ENCODE results near the gene CNTNAP5.

The CNTNAP5 gene

DNA sequence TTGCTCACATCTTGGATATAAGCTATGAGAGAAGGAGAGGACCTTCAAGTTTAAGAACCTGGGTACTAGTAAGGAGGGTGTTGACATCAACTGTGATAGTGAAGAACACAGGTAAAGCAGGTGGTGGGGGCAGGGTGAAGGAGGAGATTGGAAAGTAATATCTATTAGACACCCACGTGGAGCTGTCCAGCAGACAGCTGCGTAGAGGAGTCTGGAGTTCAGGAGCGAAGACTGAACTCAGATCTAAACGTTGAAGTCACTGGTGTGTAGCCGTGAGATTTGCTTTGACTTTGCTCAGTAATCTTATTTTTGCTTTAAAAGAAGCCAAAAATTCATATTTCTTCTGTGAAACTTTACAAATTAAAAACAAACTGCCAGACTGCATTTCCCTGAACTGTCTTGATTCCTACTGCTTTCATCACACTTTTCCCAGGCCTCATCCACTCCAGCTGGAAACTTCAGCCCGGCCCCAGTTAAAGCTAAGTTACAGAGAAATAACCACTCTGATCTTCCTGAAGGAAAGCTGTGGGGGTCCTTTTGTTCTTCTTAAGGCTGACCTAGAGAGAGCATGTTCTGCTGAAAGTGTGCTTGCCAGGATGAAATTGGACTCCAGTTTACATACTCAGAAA lies 533.3 kb downstream of the CNTNAP5 start:
- Histone ChIP-seq H3K27me3 (no peaks in the 10 kb centered on the region), H3K9me3 (replicated peaks in 1 of 11) (no peaks in the 10 kb centered on the region), H3K9ac (no peak overlapping the region), H3K27ac (no peak overlapping the region), H3K4me1 (no peaks in the 10 kb centered on the region), H3K4me2 (no peak overlapping the region), H3K36me3 (no peaks in the 10 kb centered on the region), H3K4me3 (no peak overlapping the region), H4K20me1 (no peaks in the 10 kb centered on the region)
- no peak for TF ChIP-seq Cebpa-rat (IDR thresholded peaks at IDR 0.05)

DNA sequence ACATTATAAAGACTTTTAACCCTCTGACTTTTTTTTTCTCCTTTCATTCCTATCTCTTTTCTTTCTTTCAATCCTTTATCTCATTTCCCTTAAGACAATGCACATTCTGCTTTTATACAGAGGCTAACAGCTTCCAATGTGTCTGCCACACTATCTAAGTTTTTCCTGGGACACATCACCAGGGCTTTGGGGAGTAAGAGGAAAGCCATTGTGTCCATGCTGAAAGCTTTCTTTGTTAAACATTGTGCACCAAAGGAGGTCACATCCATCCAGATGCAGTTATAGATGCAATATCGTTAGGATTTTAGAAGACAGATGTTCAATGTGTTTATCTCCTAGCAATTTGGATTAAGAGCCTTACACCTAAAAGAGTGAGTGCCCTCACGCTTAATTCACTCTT lies 534.1 kb downstream of the CNTNAP5 start:
- Histone ChIP-seq H3K36me3 (no peaks in the 10 kb centered on the region), H3K9me3 (replicated peaks in 1 of 11) (no peaks in the 10 kb centered on the region), H3K27me3 (no peaks in the 10 kb centered on the region), H3K27ac (no peak overlapping the region), H4K20me1 (no peaks in the 10 kb centered on the region), H3K9ac (no peak overlapping the region), H3K4me1 (no peaks in the 10 kb centered on the region), H3K4me3 (no peak overlapping the region; a peak in 1 of 20 replicates), H3K4me2 (no peak overlapping the region)
- TF ChIP-seq Cebpa-rat (IDR thresholded peaks at IDR 0.05) = no peak

DNA sequence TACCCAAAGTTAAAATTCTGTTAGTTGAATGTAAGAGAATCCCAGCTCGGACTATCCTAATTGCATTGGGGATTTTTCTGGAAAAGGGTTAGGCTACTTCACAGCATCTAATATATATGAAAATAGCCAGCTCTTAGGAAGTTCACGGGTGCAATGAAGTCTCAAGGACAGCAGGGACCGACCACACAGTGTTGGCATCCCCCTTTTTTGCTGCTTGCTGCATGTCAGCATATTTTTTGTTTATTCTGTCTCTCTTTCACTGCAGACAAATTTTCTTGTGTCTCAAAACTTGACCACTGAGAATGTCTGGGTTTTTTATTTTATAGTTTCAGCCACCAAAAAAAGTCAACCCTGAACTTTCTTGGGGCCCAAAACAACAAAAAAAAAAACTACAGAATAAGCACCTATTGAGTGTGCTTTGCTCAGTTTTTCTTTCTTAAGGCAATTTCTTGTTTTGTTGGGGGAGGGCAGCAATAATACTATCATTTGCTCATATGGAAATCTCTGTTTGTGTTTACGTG lies 535.6 kb downstream of the CNTNAP5 start:
- Histone ChIP-seq H3K9me3 (replicated peaks in 1 of 11) (no peaks in the 10 kb centered on the region), H3K4me3 (no peak overlapping the region), H3K36me3 (no peaks in the 10 kb centered on the region), H3K4me1 (no peaks in the 10 kb centered on the region), H4K20me1 (no peaks in the 10 kb centered on the region), H3K9ac (no peak overlapping the region), H3K4me2 (no peak overlapping the region), H3K27me3 (no peaks in the 10 kb centered on the region), H3K27ac (no peak overlapping the region)
- TF ChIP-seq Cebpa-rat (IDR thresholded peaks at IDR 0.05) = no peak

DNA sequence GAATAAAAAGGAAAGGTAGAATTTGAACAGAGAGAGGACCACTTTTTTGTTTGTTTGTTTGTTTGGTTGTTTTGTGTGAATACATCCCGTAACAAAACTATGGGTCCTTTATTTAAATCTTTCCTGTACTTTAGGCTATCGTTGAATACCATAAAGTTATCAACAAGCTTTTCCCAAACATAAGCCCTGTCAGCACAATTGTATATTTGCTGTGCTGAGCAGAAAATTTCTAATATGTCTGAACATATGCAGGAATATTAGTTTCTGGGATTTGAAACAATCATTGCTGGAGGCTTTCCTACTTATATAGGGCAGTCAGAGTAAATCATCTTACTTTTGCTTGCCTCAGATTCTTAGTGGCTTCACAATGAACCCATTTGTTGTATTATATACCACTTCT lies 536.4 kb downstream of the CNTNAP5 start:
- Histone ChIP-seq H3K27me3 (no peaks in the 10 kb centered on the region), H3K4me3 (no peak overlapping the region), H4K20me1 (no peaks in the 10 kb centered on the region), H3K27ac (no peak overlapping the region), H3K4me2 (no peak overlapping the region), H3K36me3 (no peaks in the 10 kb centered on the region), H3K9me3 (replicated peaks in 1 of 11) (no peaks in the 10 kb centered on the region), H3K4me1 (no peaks in the 10 kb centered on the region), H3K9ac (no peak overlapping the region)
- no peak for TF ChIP-seq Cebpa-rat (IDR thresholded peaks at IDR 0.05)

DNA sequence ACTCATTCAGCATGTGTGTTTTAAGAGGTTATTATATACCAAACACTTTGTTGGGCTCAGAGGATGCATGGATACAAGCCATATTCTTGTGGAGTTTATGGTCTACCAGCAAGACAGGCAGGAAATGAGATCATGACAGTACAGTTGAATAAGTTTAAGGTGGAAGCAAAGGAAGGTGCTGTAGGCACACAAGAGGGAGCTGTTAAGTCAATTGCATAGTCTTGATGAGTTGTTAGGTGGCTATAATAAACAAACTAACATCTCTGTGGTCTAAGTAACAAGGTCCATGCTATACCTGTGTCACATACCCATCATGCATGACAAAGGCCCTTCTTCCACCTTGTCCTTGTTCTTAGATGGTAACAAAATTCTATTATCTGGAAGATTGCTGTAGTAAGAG lies 538.3 kb downstream of the CNTNAP5 start:
- Histone ChIP-seq H3K4me2 (no peak overlapping the region), H3K36me3 (no peaks in the 10 kb centered on the region), H3K9me3 (replicated peaks in 1 of 11) (no peaks in the 10 kb centered on the region), H3K27me3 (no peaks in the 10 kb centered on the region), H3K9ac (no peak overlapping the region), H4K20me1 (no peaks in the 10 kb centered on the region), H3K4me1 (no peaks in the 10 kb centered on the region), H3K4me3 (no peak overlapping the region), H3K27ac (no peak overlapping the region)
- TF ChIP-seq Cebpa-rat (IDR thresholded peaks at IDR 0.05) = no peak

DNA sequence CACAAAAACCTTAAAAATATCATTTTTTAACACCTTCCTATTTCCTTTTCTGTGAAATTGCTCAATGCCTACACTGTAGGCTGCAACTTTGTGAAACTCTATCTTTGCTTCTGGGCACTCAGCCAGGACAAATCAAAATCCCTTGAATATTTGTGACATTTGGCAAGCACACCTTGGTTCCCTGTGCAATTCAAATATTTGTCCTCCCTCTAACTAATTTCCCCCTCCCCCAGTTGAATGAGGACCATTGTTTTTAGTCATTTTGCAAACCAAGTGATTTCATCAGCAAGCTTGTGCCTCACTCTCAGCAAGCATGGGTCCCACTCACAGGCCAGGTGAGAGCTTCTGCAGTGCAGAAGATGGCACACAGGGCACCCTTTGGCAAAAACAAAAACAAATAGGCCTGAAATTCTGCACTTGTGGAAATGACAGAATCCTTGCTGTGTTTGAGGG lies 541.5 kb downstream of the CNTNAP5 start:
- H3K4me2 ChIP-seq = no peak overlapping the region
- no peaks in the 10 kb centered on the region for H4K20me1 ChIP-seq
- no peaks in the 10 kb centered on the region for H3K36me3 ChIP-seq
- no peak overlapping the region for H3K4me3 ChIP-seq
- H3K9me3 ChIP-seq (replicated peaks in 1 of 11) = no peaks in the 10 kb centered on the region
- H3K27me3 ChIP-seq = no peaks in the 10 kb centered on the region
- TF ChIP-seq Cebpa-rat (IDR thresholded peaks at IDR 0.05) = no peak
- no peaks in the 10 kb centered on the region for H3K4me1 ChIP-seq
- H3K9ac ChIP-seq = no peak overlapping the region
- H3K27ac ChIP-seq = no peak overlapping the region

DNA sequence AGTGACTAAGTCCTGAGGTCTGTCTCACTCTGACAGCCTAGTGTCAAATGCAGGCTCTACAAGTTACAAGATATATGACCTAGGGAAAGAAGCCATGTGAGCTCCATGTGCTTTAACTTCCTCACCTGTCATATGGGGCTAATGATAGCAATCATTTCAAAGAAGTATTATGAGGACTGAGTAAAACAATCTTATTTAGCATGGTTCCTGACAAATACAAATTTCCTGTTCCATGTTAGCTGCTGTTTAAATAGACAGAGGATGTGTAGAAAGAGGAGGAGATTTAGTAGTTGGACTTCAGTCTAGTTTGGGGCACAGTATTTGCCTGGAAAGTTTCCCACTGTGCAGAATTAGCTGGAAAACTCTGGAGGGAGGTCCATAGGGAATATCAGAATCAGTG lies 545.8 kb downstream of the CNTNAP5 start:
- Histone ChIP-seq H3K9ac (no peak overlapping the region), H3K4me2 (no peak overlapping the region), H4K20me1 (no peaks in the 10 kb centered on the region), H3K36me3 (no peaks in the 10 kb centered on the region), H3K4me1 (no peaks in the 10 kb centered on the region), H3K27me3 (no peaks in the 10 kb centered on the region), H3K4me3 (no peak overlapping the region), H3K9me3 (replicated peaks in 1 of 11) (no peaks in the 10 kb centered on the region), H3K27ac (no peak overlapping the region)
- TF ChIP-seq Cebpa-rat (IDR thresholded peaks at IDR 0.05) = no peak

DNA sequence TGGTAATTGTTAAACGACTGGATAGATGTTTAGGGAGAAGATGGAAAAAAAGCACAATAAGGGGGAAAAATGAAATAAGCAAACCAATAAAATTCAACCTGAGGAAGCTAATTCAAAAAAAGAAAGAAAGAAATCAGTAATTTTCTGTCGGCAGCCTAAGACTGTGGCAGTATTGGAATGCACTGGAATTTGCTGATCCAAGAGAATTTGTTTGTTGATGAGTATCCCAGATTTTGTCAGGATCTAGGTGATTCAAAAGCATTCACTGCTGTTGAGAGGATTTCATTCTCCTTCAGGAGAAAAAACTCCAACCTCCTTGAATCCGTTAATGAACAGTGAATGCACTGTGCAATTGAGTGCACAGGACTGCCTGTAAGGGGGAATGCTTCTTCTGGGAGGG lies 546.7 kb downstream of the CNTNAP5 start:
- H3K4me3 ChIP-seq = no peak overlapping the region
- no peak overlapping the region for H3K9ac ChIP-seq
- H3K36me3 ChIP-seq = no peaks in the 10 kb centered on the region
- no peak overlapping the region for H3K27ac ChIP-seq
- no peaks in the 10 kb centered on the region for H3K4me1 ChIP-seq
- no peak for TF ChIP-seq Cebpa-rat (IDR thresholded peaks at IDR 0.05)
- no peak overlapping the region for H3K4me2 ChIP-seq
- no peaks in the 10 kb centered on the region for H3K9me3 ChIP-seq (replicated peaks in 1 of 11)
- H3K27me3 ChIP-seq = no peaks in the 10 kb centered on the region
- H4K20me1 ChIP-seq = no peaks in the 10 kb centered on the region

DNA sequence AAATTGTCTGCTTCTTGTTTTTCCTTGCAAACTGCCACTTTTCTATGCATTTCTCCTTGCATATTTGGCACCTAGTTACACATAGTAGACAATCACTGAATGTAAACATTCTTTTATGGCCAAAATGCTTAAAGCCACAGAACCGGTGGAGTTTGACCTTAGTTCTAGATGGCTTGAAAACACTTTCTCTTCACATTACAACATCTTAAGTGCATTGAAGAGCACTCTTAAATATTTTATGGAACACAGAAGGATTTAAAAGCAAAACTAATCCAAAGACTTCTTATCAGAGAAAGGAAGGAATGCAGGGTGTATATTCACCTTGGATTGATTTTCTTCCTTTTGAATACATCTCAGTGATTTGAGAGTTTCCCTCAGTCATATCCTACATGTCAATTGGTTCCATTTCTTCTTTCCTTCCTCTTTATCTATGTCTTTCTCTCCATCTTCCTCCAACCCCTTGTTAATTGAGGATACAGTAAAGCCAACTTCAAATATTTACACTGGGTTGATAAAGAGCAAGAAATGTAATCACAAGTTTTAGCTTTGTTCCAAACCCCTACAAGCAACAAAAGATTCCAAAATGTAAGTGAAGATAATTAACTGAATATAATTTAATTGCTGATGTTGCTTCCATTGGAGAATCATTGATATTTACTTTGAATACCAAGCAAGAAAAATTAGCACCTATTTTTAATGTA lies 548.0 kb downstream of the CNTNAP5 start:
- Histone ChIP-seq H3K36me3 (no peaks in the 10 kb centered on the region), H3K4me2 (no peak overlapping the region), H3K9me3 (replicated peaks in 1 of 11) (no peaks in the 10 kb centered on the region), H3K27me3 (no peaks in the 10 kb centered on the region), H4K20me1 (no peaks in the 10 kb centered on the region), H3K4me1 (no peaks in the 10 kb centered on the region), H3K4me3 (no peak overlapping the region), H3K27ac (no peak overlapping the region), H3K9ac (no peak overlapping the region)
- no peak for TF ChIP-seq Cebpa-rat (IDR thresholded peaks at IDR 0.05)

DNA sequence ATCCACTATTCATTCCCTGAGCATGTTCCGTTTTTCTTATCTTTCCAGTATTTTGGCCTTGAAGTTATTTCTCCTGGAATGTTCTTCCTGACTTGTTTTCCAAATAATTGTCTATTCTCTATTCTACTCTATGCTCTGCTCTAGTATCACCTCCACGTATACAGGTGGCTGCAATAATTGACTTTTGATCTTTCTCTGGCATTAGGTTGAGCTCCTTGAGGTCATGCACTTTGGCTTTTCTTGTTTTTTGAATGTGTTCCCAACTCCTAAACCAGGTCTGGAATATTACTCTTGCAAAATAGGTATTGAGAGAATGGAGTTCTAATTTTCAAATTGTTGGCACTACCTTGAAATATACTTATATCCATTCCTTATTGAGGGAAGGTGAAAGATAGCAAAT lies 550.4 kb downstream of the CNTNAP5 start:
- H3K27ac ChIP-seq = no peak overlapping the region
- no peak overlapping the region for H3K4me2 ChIP-seq
- no peaks in the 10 kb centered on the region for H4K20me1 ChIP-seq
- H3K9ac ChIP-seq = no peak overlapping the region
- no peak for TF ChIP-seq Cebpa-rat (IDR thresholded peaks at IDR 0.05)
- H3K4me1 ChIP-seq = no peaks in the 10 kb centered on the region
- no peaks in the 10 kb centered on the region for H3K27me3 ChIP-seq
- H3K9me3 ChIP-seq (replicated peaks in 1 of 11) = no peaks in the 10 kb centered on the region
- H3K36me3 ChIP-seq = no peaks in the 10 kb centered on the region
- no peak overlapping the region for H3K4me3 ChIP-seq
